Activated B cell treated with CpG ODN at 0.5 μM for 24 hours (primary cell): ENCODE results near the gene MYO5B. TPM values are rescaled to one million over a fixed set of nuclear protein-coding genes. Genes with fewer than 3 reads are reported as not detected.

Source experiments
- ATAC-seq: fragments of 200-7000 bp; cut with Tn5 transposase; one replicate; pipeline ENCODE4 v1.10.0; 2021; ENCODE audit warnings: low read depth, mild to moderate bottlenecking, moderate library complexity
- CTCF ChIA-PET: fragments of 350-600 bp; sonication (Branson Sonifier 250); formaldehyde crosslinking; loops from one replicate; lab custom pipeline; 2021; ENCODE audit warnings: antibody characterized with exemption; lab: Charles Lee
- POLR2A ChIA-PET: fragments of 350-600 bp; sonication (Branson Sonifier 250); formaldehyde crosslinking; loops from one replicate; lab custom pipeline; 2021; ENCODE audit warnings: antibody characterized with exemption; lab: Charles Lee
- DNase-seq: peaks from one replicate; pipeline ENCODE4 v3.0.0; 2022
- H3K27ac Mint-ChIP-seq: one replicate; pipeline ENCODE4 v1.8.0; 2020; ENCODE audit warnings: mixed read lengths
- H3K27me3 Mint-ChIP-seq: one replicate; pipeline ENCODE4 v1.8.0; 2021; ENCODE audit warnings: mixed read lengths
- H3K36me3 Mint-ChIP-seq: one replicate; pipeline ENCODE4 v1.8.0; 2021; ENCODE audit warnings: low read depth, mixed read lengths
- H3K4me1 Mint-ChIP-seq: one replicate; pipeline ENCODE4 v1.8.0; 2021; ENCODE audit warnings: mixed read lengths
- H3K4me3 Mint-ChIP-seq: one replicate; pipeline ENCODE4 v1.8.0; 2020; ENCODE audit warnings: mild to moderate bottlenecking, mixed read lengths
- H3K9me3 Mint-ChIP-seq: one replicate; pipeline ENCODE4 v1.8.0; 2020; ENCODE audit warnings: mixed read lengths
- intact Hi-C: fragments of 100-400 bp; cut with micrococcal nuclease; formaldehyde crosslinking; loops from one replicate; pipeline ENCODE4 v1.15.1; 2024
- total RNA-seq: library from RNA; stranded (reverse); gene quantifications from 2 replicates; pipeline ENCODE4 v1.2.3, GENCODE V29; 2022
- TF ChIP-seq, protein P1 (sequence below): fragments of 200-600 bp; IDR thresholded peaks from one replicate; pipeline ENCODE4 v1.8.0; 2022; ENCODE audit warnings: antibody characterized with exemption, mild to moderate bottlenecking

MYO5B gene
- total RNA-seq, 1 donor from 2014 or later: 0.49 TPM

DNA sequence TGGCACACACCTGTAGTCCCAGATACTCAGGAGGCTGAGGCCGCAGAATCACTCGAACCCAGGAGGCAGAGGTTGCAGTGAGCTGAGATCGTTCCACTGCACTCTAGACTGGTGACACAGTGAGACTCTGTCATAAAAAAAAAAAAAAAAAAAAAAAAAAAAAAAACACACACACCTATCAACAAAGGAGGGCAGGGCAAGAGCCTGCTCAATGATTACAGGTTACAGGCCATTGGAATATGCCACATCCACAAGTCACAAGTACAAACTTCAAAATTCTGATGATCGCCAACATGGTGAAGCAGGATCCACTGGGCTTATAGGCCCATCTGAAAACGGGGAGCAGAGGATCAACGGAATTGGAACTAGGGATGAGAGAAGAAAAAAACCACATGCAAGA lies 6.3 kb downstream of the MYO5B start:
- CTCF ChIA-PET: no interaction called here
- no peak overlapping the region for H3K27ac Mint-ChIP-seq
- peaks cover 2% of the 10 kb centered on the region for H3K4me1 Mint-ChIP-seq
- TF ChIP-seq, protein P1, sequence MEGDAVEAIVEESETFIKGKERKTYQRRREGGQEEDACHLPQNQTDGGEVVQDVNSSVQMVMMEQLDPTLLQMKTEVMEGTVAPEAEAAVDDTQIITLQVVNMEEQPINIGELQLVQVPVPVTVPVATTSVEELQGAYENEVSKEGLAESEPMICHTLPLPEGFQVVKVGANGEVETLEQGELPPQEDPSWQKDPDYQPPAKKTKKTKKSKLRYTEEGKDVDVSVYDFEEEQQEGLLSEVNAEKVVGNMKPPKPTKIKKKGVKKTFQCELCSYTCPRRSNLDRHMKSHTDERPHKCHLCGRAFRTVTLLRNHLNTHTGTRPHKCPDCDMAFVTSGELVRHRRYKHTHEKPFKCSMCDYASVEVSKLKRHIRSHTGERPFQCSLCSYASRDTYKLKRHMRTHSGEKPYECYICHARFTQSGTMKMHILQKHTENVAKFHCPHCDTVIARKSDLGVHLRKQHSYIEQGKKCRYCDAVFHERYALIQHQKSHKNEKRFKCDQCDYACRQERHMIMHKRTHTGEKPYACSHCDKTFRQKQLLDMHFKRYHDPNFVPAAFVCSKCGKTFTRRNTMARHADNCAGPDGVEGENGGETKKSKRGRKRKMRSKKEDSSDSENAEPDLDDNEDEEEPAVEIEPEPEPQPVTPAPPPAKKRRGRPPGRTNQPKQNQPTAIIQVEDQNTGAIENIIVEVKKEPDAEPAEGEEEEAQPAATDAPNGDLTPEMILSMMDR: no peak
- no peaks in the 10 kb centered on the region for H3K36me3 Mint-ChIP-seq
- intact Hi-C loops: no loop called here
- no peak overlapping the region for H3K4me3 Mint-ChIP-seq
- H3K9me3 Mint-ChIP-seq: no peaks in the 10 kb centered on the region
- ATAC-seq (no peak), DNase-seq (no peak)
- peaks cover 27% of the 10 kb centered on the region for H3K27me3 Mint-ChIP-seq
- POLR2A ChIA-PET: no interaction called here

DNA sequence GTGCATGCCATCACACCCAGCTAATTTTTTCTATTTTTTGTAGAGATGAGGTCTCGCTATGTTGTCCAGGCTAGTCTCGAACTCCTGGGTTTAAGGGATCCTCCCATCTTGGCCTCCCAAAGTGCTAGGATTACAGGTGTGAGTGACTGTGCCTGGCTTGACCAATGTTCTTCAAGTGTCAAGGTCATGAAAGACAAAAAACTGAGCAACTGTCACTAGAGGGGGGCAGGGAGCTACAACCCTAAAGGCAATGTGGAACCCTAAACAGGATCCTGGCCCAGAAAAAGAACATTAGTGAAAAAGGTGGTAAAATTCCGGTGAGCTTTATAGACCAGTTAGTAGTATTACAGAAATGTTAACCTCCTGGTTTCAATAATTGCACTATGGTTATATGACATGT lies 7.3 kb downstream of the MYO5B start:
- ATAC-seq: no peak
- POLR2A ChIA-PET: no interaction called here
- Mint-ChIP-seq H3K4me3 (no peak overlapping the region), H3K27me3 (peaks cover 22% of the 10 kb centered on the region), H3K9me3 (no peaks in the 10 kb centered on the region), H3K4me1 (no peaks in the 10 kb centered on the region), H3K36me3 (no peaks in the 10 kb centered on the region), H3K27ac (no peak overlapping the region)
- no peak for DNase-seq
- intact Hi-C loops: no loop called here
- TF ChIP-seq, protein P1: no peak
- CTCF ChIA-PET: interaction anchor here (1.3 kb wide), 1 partner anchor 170 kb away, joined by 7 read pairs; no protein-coding TSS in a partner anchor

DNA sequence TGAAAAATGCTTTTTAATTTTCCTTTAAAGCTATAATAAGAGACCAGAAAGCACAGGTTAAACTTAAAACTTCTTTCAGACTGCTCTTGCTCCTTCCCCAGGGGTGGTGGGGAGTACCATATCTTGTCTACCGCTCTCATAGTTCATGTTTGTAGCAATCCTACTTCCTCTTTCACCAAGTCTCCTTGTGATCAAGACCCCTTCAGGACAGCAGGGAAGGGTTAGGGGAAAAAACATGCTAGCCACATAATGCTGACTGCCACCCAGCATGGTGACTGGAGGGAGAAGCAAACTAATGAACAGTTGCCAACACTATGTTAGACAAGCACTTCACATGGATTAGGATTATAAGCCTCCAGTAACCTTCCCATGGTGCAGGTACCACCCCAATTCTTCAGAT lies 8.6 kb downstream of the MYO5B start:
- no peak overlapping the region for H3K4me3 Mint-ChIP-seq

DNA sequence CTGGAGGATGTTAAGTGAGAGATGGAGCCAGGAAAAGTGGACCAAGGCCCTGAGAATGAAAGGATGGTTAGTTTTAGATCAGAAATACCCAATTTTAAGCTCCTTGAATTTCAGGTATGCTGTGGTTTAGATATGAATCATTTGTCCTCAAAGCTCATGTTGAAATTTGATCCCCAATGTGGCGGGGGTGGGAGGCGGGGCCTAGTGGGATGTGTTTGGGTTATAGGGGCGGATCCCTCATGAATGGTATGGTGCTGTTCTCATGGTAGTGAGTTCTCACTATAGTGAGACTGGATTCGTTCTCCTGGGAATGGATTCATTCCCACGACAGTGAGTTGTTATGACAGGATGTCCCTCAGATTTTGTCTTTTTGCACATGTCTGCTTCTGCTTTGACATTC lies 11.4 kb downstream of the MYO5B start:
- ChIA-PET CTCF (no interaction called here), POLR2A (no interaction called here)
- Mint-ChIP-seq H3K4me1 (no peaks in the 10 kb centered on the region), H3K27me3 (peaks cover 24% of the 10 kb centered on the region), H3K9me3 (no peaks in the 10 kb centered on the region), H3K4me3 (no peak overlapping the region), H3K36me3 (no peaks in the 10 kb centered on the region), H3K27ac (no peak overlapping the region)
- no peak for ATAC-seq
- intact Hi-C loops: no loop called here
- TF ChIP-seq, protein P1: no peak
- no peak for DNase-seq

More for the DNA sequence above, 8.6 kb downstream of the MYO5B start:
- DNase-seq (no peak), ATAC-seq (no peak)
- no peaks in the 10 kb centered on the region for H3K4me1 Mint-ChIP-seq
- intact Hi-C loops: no loop called here
- TF ChIP-seq, protein P1: no peak
- H3K36me3 Mint-ChIP-seq: no peaks in the 10 kb centered on the region
- H3K27me3 Mint-ChIP-seq: peaks cover 21% of the 10 kb centered on the region
- H3K9me3 Mint-ChIP-seq: no peaks in the 10 kb centered on the region
- POLR2A ChIA-PET: no interaction called here
- no peak overlapping the region for H3K27ac Mint-ChIP-seq
- CTCF ChIA-PET: interaction anchor here (0.5 kb wide), 1 partner anchor 325 kb away, joined by 4 read pairs; no protein-coding TSS in a partner anchor

DNA sequence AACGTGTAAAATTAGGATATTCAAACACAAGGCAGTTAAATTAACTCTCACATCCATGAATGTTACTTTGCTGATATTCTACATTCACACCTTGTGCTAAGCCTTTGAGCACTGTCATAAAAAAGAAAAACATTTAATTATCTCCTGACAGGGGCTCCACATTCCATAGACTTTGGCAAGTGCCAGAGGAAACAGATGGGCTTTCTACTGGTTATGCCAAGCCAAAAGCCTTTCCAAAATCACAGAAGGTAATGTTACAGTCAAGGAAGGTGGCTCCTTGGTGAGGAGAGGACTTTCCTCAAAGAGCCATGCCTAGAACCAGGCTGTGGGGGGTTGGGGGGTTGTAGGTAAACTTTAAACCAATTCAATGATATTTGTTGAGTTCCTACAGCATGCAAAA lies 12.4 kb downstream of the MYO5B start:
- H3K27me3 Mint-ChIP-seq: peaks cover 29% of the 10 kb centered on the region
- H3K9me3 Mint-ChIP-seq: no peaks in the 10 kb centered on the region
- ChIA-PET CTCF (no interaction called here), POLR2A (no interaction called here)
- no peak for ATAC-seq
- DNase-seq: no peak
- H3K27ac Mint-ChIP-seq: no peak overlapping the region
- intact Hi-C loops: no loop called here
- TF ChIP-seq, protein P1: no peak
- no peak overlapping the region for H3K4me3 Mint-ChIP-seq
- no peaks in the 10 kb centered on the region for H3K4me1 Mint-ChIP-seq
- H3K36me3 Mint-ChIP-seq: no peaks in the 10 kb centered on the region
